NOMO-1 treated with DMSO at 0.1 percent for 48 hours (cell line): Measurements from ENCODE around the gene KRTAP3-3.
"Not testable (repeated sequence)": the region's sequence is repeated elsewhere in the genome, so short reads cannot be mapped to it uniquely, and the experiment has no call there.

ENCODE experiments used
- DNase-seq: peaks from one replicate; lab custom pipeline; 2025; ENCODE audit not compliant: unreplicated experiment; lab: John Stamatoyannopoulos, UW

KRTAP3-3 gene

DNA sequence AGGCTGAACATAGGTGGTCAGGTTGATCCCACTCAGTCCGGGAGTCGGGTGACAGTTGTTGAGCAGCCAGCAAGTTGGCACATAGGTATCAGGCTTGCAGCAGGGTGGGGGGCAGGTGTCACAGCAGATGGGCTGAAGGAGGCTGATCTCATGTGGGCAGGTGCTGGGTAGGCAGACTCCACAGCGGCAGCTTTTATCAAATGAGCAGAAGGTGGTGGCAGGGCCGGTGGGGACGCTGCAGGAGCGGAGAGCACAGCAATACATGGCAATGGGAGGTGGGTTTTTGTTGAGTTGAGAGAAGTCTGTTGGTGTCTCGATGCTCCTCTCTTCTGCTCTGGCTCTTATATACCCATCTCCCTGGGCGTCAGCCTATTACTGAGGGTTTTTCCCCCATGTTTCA is 14.8 kb upstream of the KRTAP3-3 start, which contains the start of gene KRTAP3-1:
KRTAP3-1 (minus strand) TSS at position 318 of the 400 bp plus-strand sequence; CDS start at position 264, 54 bp downstream.
- DNase-seq: no peak

DNA sequence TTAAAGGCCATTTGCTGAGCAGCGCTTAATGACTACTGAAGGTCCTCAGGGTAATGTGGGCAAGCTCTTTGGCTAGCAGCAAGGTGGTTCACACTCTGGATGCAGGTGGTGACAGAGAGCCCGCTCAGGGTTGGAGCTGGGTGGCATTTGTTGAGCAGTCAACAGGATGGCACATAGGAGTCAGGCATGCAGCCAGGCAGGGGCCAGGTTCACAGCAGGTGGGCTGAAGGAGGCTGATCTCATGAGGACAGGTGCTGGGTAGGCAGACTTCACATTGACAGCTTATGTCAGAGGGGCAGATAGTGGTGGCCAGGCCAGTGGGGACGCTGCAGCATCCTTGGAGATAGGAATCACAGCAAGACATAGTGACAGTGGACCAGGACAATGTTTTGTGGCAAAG is 10.4 kb upstream of the KRTAP3-3 start:
- DNase-seq: no peak

DNA sequence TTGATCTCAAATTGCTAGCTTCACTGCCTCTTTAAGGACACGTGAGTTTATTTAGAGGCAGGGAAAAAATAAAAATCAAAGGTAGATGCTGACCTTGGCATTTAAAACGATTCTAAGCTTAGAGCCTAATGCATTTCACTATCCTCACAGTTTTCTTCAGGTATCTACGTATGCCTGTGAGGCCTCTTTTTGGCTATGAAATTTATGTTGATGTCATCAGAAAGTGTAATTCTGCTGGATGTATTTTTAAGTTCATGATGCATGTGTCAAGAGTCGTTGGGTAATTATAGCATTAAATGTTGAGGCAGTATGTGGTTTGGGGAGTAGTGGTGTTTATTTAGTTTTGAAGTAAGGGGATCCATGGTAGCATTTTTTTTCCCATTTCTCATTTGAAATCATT is 10.0 kb upstream of the KRTAP3-3 start:
- DNase-seq: no peak

DNA sequence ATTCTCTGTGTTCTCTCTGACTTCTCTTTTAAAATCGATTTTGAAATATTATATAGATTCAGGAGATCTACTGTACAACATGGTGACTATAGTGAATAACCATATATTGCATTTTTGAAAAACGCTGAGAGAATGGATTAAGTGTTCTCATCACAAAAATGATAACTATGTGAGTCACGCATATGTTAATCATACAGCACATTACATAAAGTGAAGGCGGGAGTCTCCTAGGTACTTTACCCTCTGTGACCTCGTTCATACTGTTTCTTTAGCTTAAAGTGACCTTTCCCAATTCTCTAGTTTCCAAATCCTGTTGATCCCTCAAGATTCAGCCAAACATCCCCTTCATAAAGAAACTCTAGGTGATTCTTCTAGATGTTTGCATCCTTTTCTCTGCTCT is 8.8 kb upstream of the KRTAP3-3 start:
- DNase-seq: no peak

DNA sequence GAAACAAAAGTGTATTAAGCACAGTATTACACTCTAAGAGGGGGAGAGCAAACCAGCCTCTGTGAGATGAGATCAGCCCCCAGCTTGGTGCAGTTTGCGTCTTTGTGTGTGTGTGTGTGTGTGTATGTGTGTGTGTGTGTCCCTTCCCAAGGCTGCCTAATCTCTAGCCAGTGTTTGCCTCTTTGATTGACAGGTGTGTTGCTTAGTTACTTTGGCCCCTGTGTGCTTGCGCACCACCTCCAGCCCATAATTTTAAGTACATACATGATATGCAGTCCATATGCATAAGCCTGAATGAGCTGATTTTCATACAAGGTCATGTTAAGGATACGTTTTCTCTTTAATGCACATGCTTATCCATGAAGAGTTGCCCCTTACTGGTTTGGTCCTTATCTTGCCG is 7.8 kb upstream of the KRTAP3-3 start:
- DNase-seq: no peak

DNA sequence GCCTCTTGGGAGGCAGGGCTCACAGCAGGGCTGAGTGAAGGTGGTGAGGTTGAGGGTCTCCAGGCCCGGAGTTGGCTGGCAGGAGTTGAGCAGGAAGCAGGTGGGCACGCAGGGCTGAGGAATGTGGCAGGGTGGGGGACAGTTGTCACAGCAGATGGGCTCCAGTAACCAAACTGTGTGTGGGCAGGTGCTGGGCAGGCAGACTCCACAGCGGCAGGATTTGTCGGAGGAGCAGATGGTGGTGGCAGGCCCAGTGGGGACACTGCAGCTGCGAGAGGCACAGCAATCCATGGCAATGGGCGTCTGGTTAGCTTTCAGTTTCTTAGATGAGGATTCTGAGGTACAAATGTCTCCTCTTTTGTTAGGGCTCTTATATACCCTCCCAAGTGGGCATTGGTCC is 5.6 kb upstream of the KRTAP3-3 start, which contains the start of gene KRTAP3-2:
KRTAP3-2 (minus strand) TSS at position 344 of the 400 bp plus-strand sequence; CDS start at position 291, 53 bp downstream.
- not testable (repeated sequence) for DNase-seq

DNA sequence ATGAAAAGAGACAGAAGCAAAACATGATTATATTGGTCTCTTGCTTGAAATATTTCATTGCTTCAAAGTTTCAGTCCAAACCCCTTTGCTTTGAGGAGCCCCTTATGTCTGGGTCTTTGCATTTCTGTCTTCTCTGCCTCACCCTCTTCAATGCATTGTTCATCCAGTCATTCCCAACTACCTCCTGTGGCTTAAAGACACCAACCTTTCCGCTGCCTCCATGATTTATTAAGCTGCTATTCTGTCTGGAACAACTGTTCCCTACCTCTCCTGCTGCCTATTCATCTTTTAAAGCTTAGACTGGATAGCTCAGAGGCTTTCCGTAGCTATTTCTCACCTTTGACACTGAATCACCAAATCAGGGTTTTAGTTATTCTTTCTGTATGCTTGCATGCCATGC is 3.4 kb upstream of the KRTAP3-3 start:
- no peak for DNase-seq

DNA sequence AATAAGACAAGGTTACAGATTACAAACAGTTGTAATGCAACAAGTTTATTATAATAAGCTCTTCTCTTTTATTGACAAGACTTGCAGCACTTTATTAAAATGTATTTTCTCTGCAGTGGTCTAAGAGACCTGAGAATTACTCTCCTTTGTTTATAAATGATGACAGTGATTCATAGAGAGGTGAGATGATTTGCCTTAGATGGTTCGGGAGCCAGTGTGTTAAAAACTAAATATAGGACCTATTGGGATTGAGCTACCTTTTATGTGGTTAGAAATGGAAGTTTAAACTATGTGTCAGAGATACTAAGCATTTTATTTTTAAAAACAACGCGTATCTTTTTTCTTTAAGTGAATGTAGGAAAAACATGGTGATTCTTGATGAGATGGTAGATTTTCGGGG is 2.9 kb upstream of the KRTAP3-3 start:
- DNase-seq: no peak

DNA sequence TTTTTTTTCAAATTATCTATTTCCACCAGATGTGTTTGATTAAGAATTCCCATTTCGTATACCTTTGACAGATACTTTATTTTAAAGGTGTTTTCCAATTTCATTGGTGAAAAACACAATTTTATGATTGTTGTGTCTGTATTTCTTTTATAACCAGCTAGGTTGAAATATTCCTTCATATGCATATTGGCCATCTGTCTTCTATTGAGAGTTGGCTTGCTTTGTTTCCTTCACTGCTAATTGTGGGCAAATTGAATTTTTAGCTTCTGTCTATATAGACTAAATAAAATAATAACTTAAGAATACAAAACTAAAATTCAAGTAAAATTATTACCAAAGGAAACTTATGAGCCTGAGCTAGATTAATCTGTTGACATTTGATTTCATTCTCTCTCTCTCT is 1.2 kb upstream of the KRTAP3-3 start:
- no peak for DNase-seq

DNA sequence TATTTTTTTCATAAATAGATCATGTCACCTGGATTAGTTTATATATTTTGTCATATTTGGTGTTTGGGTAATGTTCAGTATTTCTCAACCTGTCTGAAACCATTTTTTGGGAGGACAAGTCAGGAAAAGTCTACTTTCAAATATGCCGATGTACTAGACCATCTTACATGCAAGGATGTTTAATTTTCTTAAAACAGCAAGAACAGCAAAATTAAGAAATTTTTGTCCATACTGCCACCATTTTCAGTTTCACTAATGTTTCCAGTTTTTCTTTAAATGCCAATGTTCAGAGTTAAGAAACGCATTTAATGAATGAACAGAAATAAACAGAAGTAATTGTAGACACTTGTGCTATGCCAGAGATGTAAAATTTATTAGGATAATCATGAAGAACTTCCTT is 880 bp downstream of the KRTAP3-3 start:
- no peak for DNase-seq

DNA sequence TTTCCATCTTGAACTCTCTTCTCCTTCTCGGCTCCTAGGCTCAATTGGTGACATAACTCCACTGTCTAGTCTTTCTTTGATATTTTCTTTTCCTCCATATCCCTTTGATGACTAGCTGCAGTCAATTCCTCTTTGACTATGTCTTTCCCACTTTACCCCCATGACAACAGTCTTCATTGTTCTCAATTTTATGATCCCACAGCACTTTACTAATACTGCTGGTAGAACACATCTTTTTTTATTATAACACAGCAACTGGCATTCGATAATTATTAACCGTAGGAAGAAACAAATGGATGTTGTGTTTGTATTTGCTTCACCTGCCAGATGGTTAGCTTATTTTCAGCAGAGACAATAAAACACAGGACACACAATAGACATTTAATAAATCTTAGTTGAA is 1.3 kb downstream of the KRTAP3-3 start:
- no peak for DNase-seq

DNA sequence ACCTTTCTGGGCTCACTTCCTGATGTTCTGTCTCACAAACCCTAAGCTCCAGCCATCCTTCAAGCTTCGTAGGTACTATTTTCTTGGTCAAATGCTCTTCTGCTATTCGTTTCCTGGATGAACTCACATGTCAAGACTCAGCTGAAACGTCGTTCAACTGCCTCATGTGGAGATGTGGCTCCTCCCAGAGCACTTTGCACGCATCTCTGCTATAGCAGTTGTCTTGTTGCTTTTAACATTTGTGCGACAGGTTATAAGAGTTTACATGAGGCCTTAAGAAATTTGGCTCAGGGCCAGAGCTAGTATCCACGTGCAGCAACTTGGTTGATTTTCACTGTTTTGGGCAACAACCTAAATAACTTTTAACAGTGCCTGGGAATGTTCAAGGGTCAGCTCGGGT is 7.0 kb downstream of the KRTAP3-3 start:
- DNase-seq: no peak

DNA sequence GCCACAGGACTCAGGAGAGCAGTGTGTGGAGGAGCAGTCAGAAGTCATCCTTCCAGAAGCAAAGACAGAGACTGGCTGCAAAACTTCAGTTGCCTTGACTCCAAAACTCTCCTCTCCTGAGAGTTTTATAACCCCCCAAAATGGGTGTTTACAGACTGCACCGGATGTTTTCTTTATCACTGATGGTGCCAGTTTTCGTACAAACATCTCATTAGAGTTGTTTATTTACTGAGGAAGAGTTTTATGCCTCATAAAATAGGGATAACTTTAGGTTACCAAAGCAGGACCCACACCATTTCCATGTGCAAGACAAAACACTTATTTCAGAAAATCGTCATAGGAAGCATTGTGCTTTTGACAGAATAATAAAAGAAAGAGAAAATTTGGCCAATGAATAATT is 9.7 kb downstream of the KRTAP3-3 start, which contains the start of gene KRT40:
KRT40 (minus strand) TSS at position 101 of the 400 bp plus-strand sequence; CDS start at position 48, 53 bp downstream.
- DNase-seq: no peak

DNA sequence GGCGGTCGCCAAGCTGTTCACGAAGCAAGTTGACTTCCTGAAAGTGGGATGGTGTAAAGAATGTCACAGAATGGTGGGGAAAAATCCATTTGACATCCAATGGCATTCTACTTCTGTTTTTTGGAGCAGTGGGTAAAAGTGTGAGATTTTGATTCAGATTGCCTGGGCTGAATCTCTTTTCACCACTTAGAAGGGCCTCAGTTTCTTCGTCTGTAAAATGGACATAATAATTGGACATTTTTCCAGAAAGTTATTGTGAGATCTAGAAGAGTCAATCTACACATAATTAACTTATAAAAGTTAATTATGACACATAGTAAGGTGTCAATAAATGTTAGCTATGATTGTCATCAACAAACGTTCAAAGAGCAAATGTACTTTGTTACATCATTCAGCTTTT is 12.8 kb downstream of the KRTAP3-3 start:
- no peak for DNase-seq

DNA sequence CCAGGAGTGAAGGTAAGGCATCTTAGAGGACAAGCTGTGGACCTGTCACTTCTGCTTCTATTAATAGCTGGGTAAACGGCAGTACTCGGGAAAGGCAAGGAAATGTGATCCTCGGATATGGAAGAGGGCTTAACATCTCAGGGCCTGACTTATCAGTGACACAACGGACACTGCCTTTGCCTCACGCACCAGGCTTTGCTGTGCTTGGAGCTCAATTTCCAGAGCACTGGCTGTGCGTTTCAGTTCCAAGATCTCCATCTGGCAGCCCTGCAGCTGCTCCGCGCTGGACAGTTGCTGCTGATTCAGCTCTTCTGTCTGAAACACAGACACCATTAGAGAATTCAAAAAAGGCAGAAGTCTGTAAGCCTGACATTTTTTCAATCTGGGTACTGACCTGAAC is 13.4 kb downstream of the KRTAP3-3 start:
- no peak for DNase-seq

DNA sequence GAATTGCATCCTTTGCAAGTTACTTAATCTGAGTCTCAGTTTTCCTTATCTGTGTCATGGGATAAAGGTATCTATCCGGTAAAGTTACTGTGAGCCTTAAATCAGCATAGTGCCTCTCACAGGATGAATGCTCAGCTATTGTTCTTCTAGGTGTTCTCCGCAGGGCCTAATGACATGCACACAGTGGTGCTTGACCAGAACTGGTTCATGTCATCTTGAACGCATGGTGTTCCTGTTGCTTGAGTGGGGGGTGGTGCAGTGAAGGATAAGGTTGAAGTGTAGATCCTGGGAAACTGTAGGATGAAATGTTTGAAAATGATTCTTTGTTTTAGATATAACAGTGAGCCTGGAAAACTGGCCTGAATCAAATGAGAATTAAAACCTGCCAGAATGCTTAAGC is 13.8 kb downstream of the KRTAP3-3 start:
- DNase-seq: no peak

DNA sequence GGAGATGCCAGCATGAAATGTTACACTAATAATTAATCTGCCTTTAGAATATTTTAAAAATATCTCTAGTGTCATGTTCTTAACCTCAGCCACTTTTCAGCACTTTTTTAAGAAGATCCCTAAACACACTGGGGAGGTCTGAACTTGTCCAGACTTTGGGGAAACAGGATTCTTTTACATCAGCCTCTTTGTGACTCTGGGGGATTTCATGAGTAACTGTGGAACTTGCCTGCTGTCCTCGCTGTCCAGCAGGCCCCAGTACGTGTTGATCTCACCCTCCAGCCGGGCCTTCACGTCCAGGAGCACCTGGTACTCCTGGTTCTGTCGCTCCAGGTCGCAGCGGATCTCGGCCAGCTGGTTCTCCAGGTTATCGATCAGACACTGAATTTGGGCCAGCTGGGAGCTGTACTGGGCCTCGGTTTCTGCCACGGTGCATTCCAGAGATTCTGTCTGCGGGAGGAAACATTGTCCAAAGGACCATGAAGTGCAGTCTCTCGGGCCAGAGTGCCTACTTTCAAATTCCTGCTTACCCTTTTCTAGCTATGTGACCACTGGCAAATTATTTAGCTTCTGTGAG is 15.3 kb downstream of the KRTAP3-3 start:
- no peak for DNase-seq

DNA sequence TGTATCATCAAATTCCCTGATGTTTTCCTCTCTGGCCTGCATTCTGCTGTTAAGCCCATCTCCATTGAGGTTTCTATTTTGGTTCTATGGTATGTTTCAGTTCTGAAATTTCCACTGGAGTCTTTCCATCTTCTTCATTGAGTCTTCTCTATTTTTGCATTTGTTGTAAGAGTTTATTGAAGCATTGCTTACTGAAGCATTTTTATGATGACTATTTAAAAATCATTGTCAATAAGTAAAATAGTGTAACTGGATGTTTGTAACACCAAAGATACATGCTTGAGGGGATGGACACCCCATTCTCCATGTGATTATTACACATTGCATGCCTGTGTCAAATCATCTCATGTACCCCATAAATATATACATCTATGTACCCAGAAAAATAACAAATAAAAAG is 18.4 kb downstream of the KRTAP3-3 start:
- no peak for DNase-seq

DNA sequence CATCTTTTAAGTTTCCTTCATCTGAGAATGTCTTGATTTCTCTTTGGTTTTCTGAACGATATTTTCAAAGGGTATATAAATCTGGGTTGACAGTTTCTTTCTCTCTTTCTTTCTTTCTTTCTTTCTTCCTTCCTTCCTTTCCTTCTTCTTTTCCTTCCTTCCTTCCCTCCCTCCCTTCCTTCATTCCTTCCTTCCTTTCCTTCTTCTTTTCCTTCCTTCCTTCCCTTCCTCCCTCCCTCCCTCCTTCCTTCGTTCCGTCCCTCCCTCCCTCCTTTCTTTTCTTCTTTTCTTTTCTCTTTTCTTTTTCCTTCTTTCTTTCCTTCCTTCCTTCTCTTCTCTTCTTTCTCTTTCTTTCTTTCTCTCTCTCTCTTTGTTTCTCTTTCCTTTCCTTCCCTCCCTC is 19.6 kb downstream of the KRTAP3-3 start:
- no peak for DNase-seq

DNA sequence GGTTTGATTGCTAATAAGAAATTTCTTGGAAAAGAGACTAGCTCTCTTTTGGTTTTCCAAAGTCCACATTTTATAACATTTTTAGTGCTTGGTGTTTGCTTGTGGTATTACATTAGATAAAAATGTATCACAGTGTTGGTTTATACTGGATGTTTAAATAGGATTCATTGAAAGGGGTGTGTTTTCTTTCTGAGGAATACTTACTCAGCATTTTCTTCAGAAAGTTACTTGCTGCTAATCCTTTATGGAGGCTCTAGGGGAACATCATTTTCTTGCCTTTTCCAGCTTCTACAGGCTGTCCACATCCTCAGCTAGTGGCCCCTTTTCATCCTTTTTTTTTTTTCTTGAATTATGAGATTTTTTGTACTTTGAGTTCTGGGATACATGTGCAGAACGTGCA is 26.4 kb downstream of the KRTAP3-3 start:
- DNase-seq: no peak

DNA sequence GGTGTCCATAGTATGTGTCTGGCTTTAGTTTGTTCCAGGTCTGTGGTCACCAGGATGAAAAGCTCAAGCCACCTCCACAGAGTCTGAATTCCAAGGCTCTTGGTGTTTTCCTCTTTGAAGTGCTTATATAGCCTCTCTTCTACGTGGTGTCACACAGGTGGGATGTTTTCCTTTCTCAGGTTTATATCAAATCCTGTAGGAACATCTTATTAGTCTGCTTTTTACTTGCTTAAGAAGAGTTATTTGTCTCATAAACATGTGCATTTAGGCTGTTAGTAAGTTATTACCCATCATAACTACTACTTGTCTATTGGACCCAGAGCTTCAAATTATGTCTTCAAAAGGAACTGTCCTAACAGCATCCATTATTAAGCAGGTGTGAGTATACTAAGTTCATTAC is 27.1 kb downstream of the KRTAP3-3 start, which contains the start of gene KRT39:
KRT39 (minus strand) TSS at position 101 of the 400 bp plus-strand sequence; CDS start at position 9, 92 bp downstream.
- no peak for DNase-seq

DNA sequence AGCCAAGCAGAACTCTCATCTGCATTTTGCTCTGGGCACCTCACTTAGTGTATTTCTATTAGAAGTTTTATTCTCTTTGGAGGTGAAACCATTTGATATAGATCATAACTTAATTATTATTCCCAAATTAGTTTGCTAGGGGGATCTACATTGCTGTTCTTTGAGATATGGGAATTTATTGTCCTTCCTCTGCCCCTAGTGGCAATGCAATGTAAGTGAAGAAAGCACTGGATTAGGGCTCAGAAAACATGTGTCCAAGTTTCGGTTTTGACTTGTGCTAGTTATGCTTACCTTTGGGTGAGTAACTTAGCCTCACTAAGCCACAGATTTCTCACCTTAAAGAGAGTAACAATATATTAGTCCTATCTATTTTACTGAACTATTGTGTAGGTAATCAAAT is 30.1 kb downstream of the KRTAP3-3 start:
- peak; percentile 11 for DNase-seq

DNA sequence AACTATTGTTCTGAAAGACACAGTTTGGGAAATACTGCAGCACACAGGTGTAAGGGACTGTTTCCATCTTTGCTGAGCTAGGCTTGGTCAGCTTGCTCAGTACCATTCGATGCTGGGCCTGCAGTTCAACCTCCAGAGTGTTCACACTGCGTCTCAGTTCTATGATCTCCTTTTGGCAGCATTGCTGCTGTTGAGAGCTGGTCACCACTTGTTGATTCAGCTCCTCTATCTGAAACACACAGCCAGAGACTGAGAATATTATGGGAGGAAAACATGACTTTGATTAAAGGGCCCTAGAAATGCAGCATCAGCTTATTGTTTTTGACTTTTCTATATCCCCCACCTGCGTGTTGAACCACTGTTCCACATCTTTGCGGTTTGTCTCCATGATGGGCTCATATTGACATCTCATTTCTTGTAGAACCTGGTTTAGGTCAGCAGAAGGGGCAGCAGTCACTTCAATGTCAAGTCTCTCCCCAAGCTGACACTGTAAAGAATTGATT is 31.9 kb downstream of the KRTAP3-3 start:
- peak; percentile 32 for DNase-seq
